Transverse colon (tissue), 4 donors: ENCODE measurements around the gene TMEM59L. TPM values are rescaled to one million over a fixed set of nuclear protein-coding genes. Genes with fewer than 3 reads are reported as not detected.

ENCODE experiments used
- DNase-seq: peaks from one replicate; pipeline ENCODE4 v3.0.0-alpha.2; 2019
- H3K27ac ChIP-seq, 4 donors: fragments of 200-600 bp; sonication (generic); 2 replicates each; pipeline ENCODE4 v1.5.1; 2016 to 2018; ENCODE audit warnings: inconsistent platforms in 4 of 4
- H3K27me3 ChIP-seq: fragments of 200-600 bp; sonication (generic); 2 replicates; pipeline ENCODE4 v1.5.1; 2017; ENCODE audit warnings: inconsistent platforms
- H3K36me3 ChIP-seq, 4 donors: fragments of 200-600 bp; sonication (generic); 2 replicates each; pipeline ENCODE4 v1.5.1; 2017 to 2019; ENCODE audit warnings: inconsistent platforms in 4 of 4
- H3K4me1 ChIP-seq, 4 donors: fragments of 200-600 bp; sonication (generic); 2 replicates each; pipeline ENCODE4 v1.5.1; 2017 to 2020; ENCODE audit warnings: inconsistent platforms in 4 of 4
- H3K4me3 ChIP-seq, 4 donors: fragments of 200-600 bp; sonication (generic); 1 replicate in 1 of 4; 2 replicates in 3 of 4; pipeline versions ENCODE4 v1.5.1 to v1.6.1; 2017 to 2019; ENCODE audit warnings: inconsistent platforms in 4 of 4
- H3K9me3 ChIP-seq, 2 donors: fragments of 200-600 bp; sonication (generic); 2 replicates each; pipeline ENCODE4 v1.5.1; 2017 to 2019; ENCODE audit warnings: inconsistent platforms in 2 of 2
- CTCF ChIP-seq, 5 experiments: fragments of 200-600 bp in 3 of 5; fragments of 450-650 bp in 2 of 5; sonication (generic) in 3 of 5; IDR thresholded peaks; 1 replicate in 2 of 5; 2 replicates in 3 of 5; pipeline ENCODE4 v1.5.1; 2016 to 2017; ENCODE audit warnings: antibody characterized with exemption in 5 of 5, inconsistent platforms in 3 of 5, mild to moderate bottlenecking in 2 of 5, moderate library complexity in 1 of 5
- EP300 ChIP-seq: sonication (generic); formaldehyde crosslinking; IDR thresholded peaks from one replicate; pipeline ENCODE4 v1.6.1; 2017; ENCODE audit warnings: antibody characterized with exemption, low read depth
- POLR2A ChIP-seq: fragments of 450-650 bp; IDR thresholded peaks from one replicate; pipeline ENCODE4 v1.6.1; 2016; ENCODE audit warnings: antibody characterized with exemption, mild to moderate bottlenecking, moderate library complexity
- POLR2AphosphoS5 ChIP-seq, 3 donors: sonication (generic); formaldehyde crosslinking; IDR thresholded peaks; one replicate each; pipeline ENCODE4 v1.6.1; 2016; ENCODE audit warnings: antibody characterized with exemption in 3 of 3
- WGBS, 2 donors: methylation state at CpG; one replicate each; pipeline ENCODE4 v1.1.5; 2018; ENCODE audit warnings: low coverage in 1 of 2; 5-methylcytosine and 5-hydroxymethylcytosine counted together
- in situ Hi-C, 4 donors: fragments of 200-750 bp; cut with MboI; loops; one replicate each; pipeline versions ENCODE4 v1.15.0 to v1.15.1; 2017; ENCODE audit warnings: low sequenced_read_pairs in 3 of 4, low pct_ligation_motif_present in 1 of 4, low pct_unique_long_range_greater_than_20kb in 1 of 4
- intact Hi-C: fragments of 100-400 bp; cut with DNase I; formaldehyde crosslinking; loops from one replicate; pipeline ENCODE4 v1.15.1; 2023; ENCODE audit warnings: low total_unique reads
- total RNA-seq, 4 donors: library from RNA; depleted of rRNA; stranded (reverse); fragments of >200 nt; gene quantifications; one replicate each; pipeline ENCODE4 v1.1.0, GENCODE V29; 2016

The TMEM59L gene
- total RNA-seq, 4 donors from 2014 or later: 0.48 to 21.7 (median 8.6) TPM

- TF ChIP-seq POLR2A (no peak), EP300 (no peak), POLR2AphosphoS5 (IDR thresholded peaks at IDR 0.05) (no peak), CTCF (IDR thresholded peaks at IDR 0.05) (no peak)
- 95% methylated on average over 18 of the region's 18 CpGs; no CpG with 5 or more reads in 1 of the 2 donors for WGBS, 2 donors
- in situ Hi-C loops: loop anchor here in 3 of 4 donors (25.0 kb wide), 2 partner anchors 112 to 263 kb away; partner anchors contain the start of gene UPF1 (in 2 of the 3)
- Histone ChIP-seq H3K9me3 (no peaks in the 10 kb centered on the region), H3K27me3 (no peaks in the 10 kb centered on the region), H3K4me3 (no peak overlapping the region), H3K36me3 (peaks cover 0 to 28% (median 4%) of the 10 kb centered on the region in 4 donors), H3K27ac (no peak overlapping the region), H3K4me1 (peaks cover 9 to 25% (median 18%) of the 10 kb centered on the region in 4 donors)
- intact Hi-C loops: no loop called here
- no peak for DNase-seq
Measured at GRCh38 chr19:18574691-18575291, 37.9 kb upstream of the TMEM59L start.

GRCh38 chr19:18576383-18576782 lies 36.3 kb upstream of the TMEM59L start:
- 93 to 100% methylated on average over 5 to 7 of the region's 8 CpGs for WGBS, 2 donors
- no peak for DNase-seq
- peaks cover 9 to 18% (median 15%) of the 10 kb centered on the region in 4 donors for H3K4me1 ChIP-seq
- H3K4me3 ChIP-seq: no peak overlapping the region
- H3K27ac ChIP-seq: no peak overlapping the region
- peaks cover 0 to 28% (median 4%) of the 10 kb centered on the region in 4 donors for H3K36me3 ChIP-seq
- in situ Hi-C loops: loop anchor here in 3 of 4 donors (25.0 kb wide), 2 partner anchors 114 to 261 kb away; partner anchors contain the start of gene UPF1 (in 2 of the 3)
- H3K27me3 ChIP-seq: no peaks in the 10 kb centered on the region
- no peaks in the 10 kb centered on the region for H3K9me3 ChIP-seq
- intact Hi-C loops: no loop called here
- TF ChIP-seq POLR2A (no peak), POLR2AphosphoS5 (IDR thresholded peaks at IDR 0.05) (no peak), CTCF (IDR thresholded peaks at IDR 0.05) (no peak), EP300 (no peak)

- DNase-seq: no peak
- Histone ChIP-seq H3K9me3 (no peaks in the 10 kb centered on the region), H3K27me3 (no peaks in the 10 kb centered on the region), H3K4me1 (peaks cover 8 to 15% (median 11%) of the 10 kb centered on the region in 4 donors), H3K36me3 (peaks cover 0 to 28% (median 4%) of the 10 kb centered on the region in 4 donors), H3K4me3 (no peak overlapping the region), H3K27ac (no peak overlapping the region)
- in situ Hi-C loops (loop anchor here in 3 of 4 donors (25.0 kb wide), 2 partner anchors 115 to 260 kb away; partner anchors contain the start of gene UPF1 (in 2 of the 3)), intact Hi-C loops (no loop called here)
- WGBS, 2 donors: 89 to 92% methylated on average over 12 to 21 of the region's 21 CpGs
- no peak for TF ChIP-seq EP300
- TF ChIP-seq CTCF (IDR thresholded peaks at IDR 0.05): no peak
- TF ChIP-seq POLR2AphosphoS5 (IDR thresholded peaks at IDR 0.05): no peak
Measured at GRCh38 chr19:18577365-18577914, 35.2 kb upstream of the TMEM59L start.

- Histone ChIP-seq H3K9me3 (no peaks in the 10 kb centered on the region), H3K36me3 (peaks cover 0 to 13% (median 2%) of the 10 kb centered on the region in 4 donors), H3K27ac (no peak overlapping the region), H3K4me1 (no peaks in the 10 kb centered on the region), H3K27me3 (no peaks in the 10 kb centered on the region), H3K4me3 (no peak overlapping the region)
- WGBS, 2 donors: 69 to 88% methylated on average over 1 to 7 of the region's 7 CpGs
- TF ChIP-seq POLR2AphosphoS5 (IDR thresholded peaks at IDR 0.05): no peak
- no peak for TF ChIP-seq EP300
- TF ChIP-seq POLR2A: no peak
- TF ChIP-seq CTCF (IDR thresholded peaks at IDR 0.05): no peak
- intact Hi-C loops (no loop called here), in situ Hi-C loops (loop anchor here in 3 of 4 donors (25.0 kb wide), 2 partner anchors 118 to 257 kb away; partner anchors contain the start of gene UPF1 (in 2 of the 3))
- DNase-seq: no peak
Measured at GRCh38 chr19:18580311-18580710, 32.4 kb upstream of the TMEM59L start.
